ENCODE results near the gene ISCA2. TPM values are rescaled to one million over a fixed set of nuclear protein-coding genes. Genes with fewer than 3 reads are reported as not detected.

ISCA2 gene
- total RNA-seq, 4 donors from 2014 or later, result 4.1 to 32.4 (median 20.6) TPM

GRCh38 chr14:74542056-74542685 is 48.6 kb downstream of the ISCA2 start:
- no peaks in the 10 kb centered on the region for H3K9me3 ChIP-seq
- 91% methylated on average over 10 of the region's 10 CpGs; no CpG with 5 or more reads in 1 of the 2 donors for WGBS, 2 donors (ENCODE audit: low coverage in 1 of 2)
- intact Hi-C loops (cut with DNase I; ENCODE audit: low total_unique reads), result no loop called here
- no peak overlapping the region for H3K27ac ChIP-seq
- in situ Hi-C loops (cut with MboI; ENCODE audit: low pct_ligation_motif_present in 1 of 4, low pct_unique_long_range_greater_than_20kb in 1 of 4, low sequenced_read_pairs in 3 of 4), result no loop called here
- H3K4me3 ChIP-seq, result no peak overlapping the region
- H3K4me1 ChIP-seq, result no peaks in the 10 kb centered on the region
- DNase-seq, result no peak
- no peaks in the 10 kb centered on the region for H3K27me3 ChIP-seq
- H3K36me3 ChIP-seq, result no peaks in the 10 kb centered on the region
- no peak for TF ChIP-seq POLR2AphosphoS5 (IDR thresholded peaks at IDR 0.05)
- no peak for TF ChIP-seq EP300 (IDR thresholded peaks at IDR 0.05; ENCODE audit: low read depth)
- no peak for TF ChIP-seq POLR2A (IDR thresholded peaks at IDR 0.05)

- no peak for DNase-seq
- TF ChIP-seq, protein P1, sequence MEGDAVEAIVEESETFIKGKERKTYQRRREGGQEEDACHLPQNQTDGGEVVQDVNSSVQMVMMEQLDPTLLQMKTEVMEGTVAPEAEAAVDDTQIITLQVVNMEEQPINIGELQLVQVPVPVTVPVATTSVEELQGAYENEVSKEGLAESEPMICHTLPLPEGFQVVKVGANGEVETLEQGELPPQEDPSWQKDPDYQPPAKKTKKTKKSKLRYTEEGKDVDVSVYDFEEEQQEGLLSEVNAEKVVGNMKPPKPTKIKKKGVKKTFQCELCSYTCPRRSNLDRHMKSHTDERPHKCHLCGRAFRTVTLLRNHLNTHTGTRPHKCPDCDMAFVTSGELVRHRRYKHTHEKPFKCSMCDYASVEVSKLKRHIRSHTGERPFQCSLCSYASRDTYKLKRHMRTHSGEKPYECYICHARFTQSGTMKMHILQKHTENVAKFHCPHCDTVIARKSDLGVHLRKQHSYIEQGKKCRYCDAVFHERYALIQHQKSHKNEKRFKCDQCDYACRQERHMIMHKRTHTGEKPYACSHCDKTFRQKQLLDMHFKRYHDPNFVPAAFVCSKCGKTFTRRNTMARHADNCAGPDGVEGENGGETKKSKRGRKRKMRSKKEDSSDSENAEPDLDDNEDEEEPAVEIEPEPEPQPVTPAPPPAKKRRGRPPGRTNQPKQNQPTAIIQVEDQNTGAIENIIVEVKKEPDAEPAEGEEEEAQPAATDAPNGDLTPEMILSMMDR (IDR thresholded peaks at IDR 0.05), result no peak
- no peak for TF ChIP-seq POLR2AphosphoS5 (IDR thresholded peaks at IDR 0.05)
- no peak for TF ChIP-seq POLR2A (IDR thresholded peaks at IDR 0.05)
- no peak for TF ChIP-seq EP300 (IDR thresholded peaks at IDR 0.05; ENCODE audit: low read depth)
- intact Hi-C loops (cut with DNase I; ENCODE audit: low total_unique reads) (no loop called here), in situ Hi-C loops (cut with MboI; ENCODE audit: low pct_ligation_motif_present in 1 of 4, low pct_unique_long_range_greater_than_20kb in 1 of 4, low sequenced_read_pairs in 3 of 4) (no loop called here)
- H3K36me3 ChIP-seq, result no peaks in the 10 kb centered on the region
- H3K27ac ChIP-seq, result no peak overlapping the region
- H3K4me1 ChIP-seq, result no peaks in the 10 kb centered on the region
- WGBS, 2 donors (ENCODE audit: low coverage in 1 of 2), result 87 to 100% methylated on average over 1 to 5 of the region's 5 CpGs
- H3K9me3 ChIP-seq, result no peaks in the 10 kb centered on the region
- no peaks in the 10 kb centered on the region for H3K27me3 ChIP-seq
- H3K4me3 ChIP-seq, result no peak overlapping the region
These were observed 50.3 kb downstream of the ISCA2 start for GRCh38 chr14:74543771-74544438.

GRCh38 chr14:74545386-74545785 is 51.8 kb downstream of the ISCA2 start:
- in situ Hi-C loops (cut with MboI; ENCODE audit: low pct_ligation_motif_present in 1 of 4, low pct_unique_long_range_greater_than_20kb in 1 of 4, low sequenced_read_pairs in 3 of 4), result no loop called here
- intact Hi-C loops (cut with DNase I; ENCODE audit: low total_unique reads), result no loop called here
- no peaks in the 10 kb centered on the region for H3K27me3 ChIP-seq
- 84% methylated on average over 4 of the region's 4 CpGs; no CpG with 5 or more reads in 1 of the 2 donors for whole genome bisulfite sequencing, 2 donors (ENCODE audit: low coverage in 1 of 2)
- no peaks in the 10 kb centered on the region for H3K9me3 ChIP-seq
- no peak overlapping the region for H3K4me3 ChIP-seq
- no peaks in the 10 kb centered on the region for H3K4me1 ChIP-seq
- DNase-seq, result no peak
- H3K36me3 ChIP-seq, result no peaks in the 10 kb centered on the region
- TF ChIP-seq EP300 (IDR thresholded peaks at IDR 0.05; ENCODE audit: low read depth) (no peak), POLR2A (IDR thresholded peaks at IDR 0.05) (no peak), POLR2AphosphoS5 (IDR thresholded peaks at IDR 0.05) (no peak)
- TF ChIP-seq, protein P1 (IDR thresholded peaks at IDR 0.05), result no peak
- no peak overlapping the region for H3K27ac ChIP-seq

DNA sequence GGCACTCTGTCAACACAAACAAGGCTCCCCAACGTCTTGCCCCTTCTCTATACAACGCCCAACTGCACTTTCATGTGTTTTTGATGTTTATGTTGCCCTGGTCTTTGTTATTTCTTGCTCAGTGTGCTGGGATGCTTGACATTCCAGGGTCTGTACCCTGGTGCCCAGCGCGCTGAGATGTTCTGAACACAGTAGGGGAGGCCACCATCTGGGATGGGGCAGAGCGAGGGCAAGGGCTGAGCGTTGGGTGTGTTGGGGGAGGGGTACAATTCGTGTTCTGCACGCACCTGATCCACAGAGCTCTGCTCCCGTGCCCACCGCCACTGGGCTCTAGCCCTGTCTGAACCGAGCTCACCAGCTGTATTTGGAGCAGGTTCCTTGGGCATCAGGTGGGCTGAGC is 52.9 kb downstream of the ISCA2 start:
- in situ Hi-C loops (cut with MboI; ENCODE audit: low pct_ligation_motif_present in 1 of 4, low pct_unique_long_range_greater_than_20kb in 1 of 4, low sequenced_read_pairs in 3 of 4) (no loop called here), intact Hi-C loops (cut with DNase I; ENCODE audit: low total_unique reads) (no loop called here)
- Histone ChIP-seq H3K36me3 (no peaks in the 10 kb centered on the region), H3K9me3 (no peaks in the 10 kb centered on the region), H3K4me1 (no peaks in the 10 kb centered on the region), H3K27me3 (no peaks in the 10 kb centered on the region), H3K27ac (no peak overlapping the region), H3K4me3 (no peak overlapping the region)
- TF ChIP-seq, protein P1 (IDR thresholded peaks at IDR 0.05), result no peak
- TF ChIP-seq EP300 (IDR thresholded peaks at IDR 0.05; ENCODE audit: low read depth) (no peak), POLR2AphosphoS5 (IDR thresholded peaks at IDR 0.05) (no peak), POLR2A (IDR thresholded peaks at IDR 0.05) (no peak)
- no peak for DNase-seq
- WGBS, 2 donors (ENCODE audit: low coverage in 1 of 2), result 7 to 65% methylated on average over 2 to 11 of the region's 11 CpGs

Other genes starting within 250 kb of the ISCA2 start
- gene ABCD4, start 190.8 kb upstream of the ISCA2 start, total RNA-seq, result 100 to 1,000 TPM in 1 of 4 donors, 10 to 100 TPM in 3; 51.6 to 107 (median 73.1) TPM
- not detected for gene VRTN, start 145.3 kb upstream of the ISCA2 start, total RNA-seq
- under 1 TPM in 1 of 4 donors, not detected in 3; 0.32 TPM for gene SYNDIG1L, start 67.6 kb upstream of the ISCA2 start, total RNA-seq
- gene NPC2, start 460 bp upstream of the ISCA2 start, total RNA-seq, result 100 to 1,000 TPM in 3 of 4 donors, 10 to 100 TPM in 1; 88.3 to 393 (median 147) TPM
- 10 to 100 TPM in 3 of 4 donors, 1 to 10 TPM in 1; 9.7 to 15.3 (median 11.9) TPM for gene LTBP2, start 118.5 kb downstream of the ISCA2 start, total RNA-seq
- 10 to 100 TPM; 22.4 to 57.1 (median 41.1) TPM for gene AREL1, start 219.3 kb downstream of the ISCA2 start, total RNA-seq
- gene FCF1, start 219.4 kb downstream of the ISCA2 start, total RNA-seq, result 10 to 100 TPM in 2 of 4 donors, 1 to 10 TPM in 1, under 1 TPM in 1; 0.37 to 25.5 (median 15.6) TPM